NOMO-1 treated with dmso at 0.1 percent for 144 hours (cell line): ENCODE measurements around the gene MYH9.

Experiments used
- DNase-seq: peaks from one replicate; lab custom pipeline; 2025; ENCODE audit not compliant: unreplicated experiment; lab: John Stamatoyannopoulos, UW

The MYH9 gene

GRCh38 chr22:36351921-36352802, 35.6 kb downstream of the MYH9 start:
- no peak for DNase-seq

DNA sequence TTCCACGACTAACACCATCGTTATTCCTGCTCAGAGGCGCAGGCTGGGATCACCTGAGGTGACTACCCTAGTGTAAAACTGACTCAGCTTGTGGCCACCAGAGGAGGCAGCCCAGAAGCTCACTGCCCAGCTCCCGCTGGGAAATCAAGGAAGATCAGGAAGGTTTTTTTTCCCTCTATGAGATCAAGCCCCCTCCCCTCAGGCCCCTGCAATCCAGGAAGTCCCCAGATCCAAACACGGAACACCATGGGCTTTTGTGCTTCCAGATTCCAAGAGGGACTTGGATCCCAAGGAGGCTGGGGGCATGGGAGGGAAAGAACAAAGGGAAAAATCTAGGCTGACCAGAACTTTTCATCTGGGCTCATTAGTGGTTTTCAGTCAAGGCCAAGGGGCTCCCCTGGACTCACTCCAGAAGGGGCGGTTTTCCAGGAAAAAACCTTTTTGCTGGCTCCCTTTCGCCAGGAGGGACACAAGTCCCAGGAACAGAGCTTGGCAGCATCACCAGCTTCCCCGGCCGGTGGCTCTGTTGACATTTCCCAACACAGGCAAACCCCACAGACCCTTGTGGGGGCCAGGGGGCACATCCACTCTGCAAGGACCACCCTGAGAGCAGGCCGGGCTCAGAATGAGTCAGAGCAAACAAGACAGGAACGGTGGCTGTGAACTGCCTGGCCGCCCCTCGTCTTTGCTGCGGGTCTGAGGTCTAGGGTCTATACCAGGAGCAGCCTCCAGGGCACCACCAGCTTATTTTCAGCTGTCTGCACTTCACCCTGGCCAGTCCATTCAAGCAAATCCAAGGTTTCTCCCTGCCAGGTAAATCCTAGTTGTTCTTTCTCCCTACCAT, 36.8 kb downstream of the MYH9 start:
- DNase-seq: no peak

GRCh38 chr22:36349726-36350125, 38.0 kb downstream of the MYH9 start:
- DNase-seq: no peak

GRCh38 chr22:36348760-36349159, 39.0 kb downstream of the MYH9 start:
- no peak for DNase-seq

DNA sequence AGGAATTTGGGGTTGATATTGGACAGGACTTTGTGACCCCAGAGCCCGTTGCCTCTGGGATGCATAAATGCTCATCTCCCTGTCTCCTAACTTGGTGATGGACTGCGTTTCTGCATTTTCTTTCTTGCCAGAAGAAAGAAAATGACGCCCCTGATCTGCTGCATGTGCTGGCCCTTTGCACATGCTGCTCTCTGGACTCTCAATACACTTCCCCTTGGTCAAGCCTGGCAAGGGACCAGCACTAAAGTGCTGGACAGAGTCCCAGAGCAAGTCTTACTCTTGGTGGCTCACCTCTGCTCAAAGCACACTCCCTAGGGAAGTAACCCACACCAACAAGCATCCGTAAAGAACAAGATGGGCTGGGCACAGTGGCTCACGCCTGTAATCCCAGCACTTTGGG, 40.7 kb downstream of the MYH9 start:
- DNase-seq: no peak

DNA sequence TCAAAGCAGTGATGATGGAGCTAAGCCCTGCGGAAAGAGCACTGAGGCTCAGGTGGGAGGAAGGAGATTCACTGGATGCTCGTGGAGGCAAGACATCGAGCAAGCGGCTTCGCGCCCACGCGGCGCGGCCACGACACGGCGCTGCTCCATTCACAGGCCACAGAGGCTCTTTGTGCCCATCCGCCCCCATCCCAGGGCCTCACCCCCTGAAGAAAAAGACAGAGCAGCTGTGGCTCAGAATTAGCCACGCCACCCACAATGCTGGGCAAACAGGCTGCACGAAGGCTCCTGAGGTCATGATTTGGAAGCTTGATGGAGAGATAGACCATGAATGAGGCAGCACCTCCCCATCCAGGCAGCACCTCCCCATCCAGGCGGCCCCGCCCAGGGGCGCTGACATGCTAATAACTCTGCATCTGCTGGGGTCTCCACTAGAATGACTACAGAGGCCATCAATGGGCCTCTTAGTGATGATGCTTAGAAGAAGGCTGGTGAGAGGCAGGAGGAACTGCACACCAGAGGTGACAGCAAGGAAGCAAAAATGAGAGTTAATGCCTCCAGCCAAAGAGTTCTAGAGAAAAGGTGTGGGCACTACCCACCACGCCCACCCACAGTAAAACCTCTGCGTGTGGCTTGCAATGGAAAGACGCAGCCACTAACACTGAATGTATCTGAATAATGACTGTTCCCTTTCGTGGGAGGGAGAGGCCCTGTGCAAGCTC, 43.5 kb downstream of the MYH9 start:
- DNase-seq: no peak

DNA sequence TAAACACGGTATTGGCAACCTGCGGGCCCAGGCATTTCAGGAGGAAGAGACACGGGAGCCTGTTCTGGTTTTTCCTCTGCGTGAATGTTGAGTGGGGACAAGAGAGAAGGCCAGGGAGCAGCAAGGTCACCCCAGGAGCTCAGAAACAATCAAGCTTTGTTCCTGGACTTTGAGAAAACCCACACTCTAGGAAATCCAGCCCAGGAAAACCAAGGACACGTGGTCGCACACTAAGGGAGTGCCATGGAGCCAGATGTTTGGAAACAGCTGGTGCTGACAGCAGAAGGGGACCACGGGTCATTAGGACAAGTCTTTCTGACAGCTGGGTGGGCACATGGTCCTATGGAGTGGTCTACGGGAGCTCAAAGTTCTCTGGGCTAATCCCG, 44.1 kb downstream of the MYH9 start:
- no peak for DNase-seq

GRCh38 chr22:36343070-36343719, 44.6 kb downstream of the MYH9 start:
- DNase-seq: no peak

- no peak for DNase-seq
Measured at GRCh38 chr22:36341640-36342041, 46.1 kb downstream of the MYH9 start.

DNA sequence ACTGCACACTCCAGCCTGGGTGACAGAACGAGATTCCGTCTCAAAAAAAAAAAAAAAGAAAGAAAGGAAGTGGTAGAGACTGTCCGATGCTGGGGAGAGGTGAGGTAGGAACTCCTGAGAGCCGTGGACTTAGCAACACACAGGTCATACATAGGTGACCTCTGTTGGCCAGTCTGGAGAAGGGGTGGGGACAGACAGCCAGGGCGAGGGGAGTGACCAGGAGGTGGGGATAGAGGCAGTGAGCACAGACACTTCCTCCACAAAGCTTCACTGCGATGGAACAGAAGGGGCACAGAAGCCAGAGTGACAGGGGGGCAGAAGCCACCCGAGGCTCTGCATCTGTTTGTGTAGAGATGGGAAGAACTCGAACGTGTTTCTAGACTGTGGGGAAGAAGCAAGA, 47.1 kb downstream of the MYH9 start:
- no peak for DNase-seq

DNA sequence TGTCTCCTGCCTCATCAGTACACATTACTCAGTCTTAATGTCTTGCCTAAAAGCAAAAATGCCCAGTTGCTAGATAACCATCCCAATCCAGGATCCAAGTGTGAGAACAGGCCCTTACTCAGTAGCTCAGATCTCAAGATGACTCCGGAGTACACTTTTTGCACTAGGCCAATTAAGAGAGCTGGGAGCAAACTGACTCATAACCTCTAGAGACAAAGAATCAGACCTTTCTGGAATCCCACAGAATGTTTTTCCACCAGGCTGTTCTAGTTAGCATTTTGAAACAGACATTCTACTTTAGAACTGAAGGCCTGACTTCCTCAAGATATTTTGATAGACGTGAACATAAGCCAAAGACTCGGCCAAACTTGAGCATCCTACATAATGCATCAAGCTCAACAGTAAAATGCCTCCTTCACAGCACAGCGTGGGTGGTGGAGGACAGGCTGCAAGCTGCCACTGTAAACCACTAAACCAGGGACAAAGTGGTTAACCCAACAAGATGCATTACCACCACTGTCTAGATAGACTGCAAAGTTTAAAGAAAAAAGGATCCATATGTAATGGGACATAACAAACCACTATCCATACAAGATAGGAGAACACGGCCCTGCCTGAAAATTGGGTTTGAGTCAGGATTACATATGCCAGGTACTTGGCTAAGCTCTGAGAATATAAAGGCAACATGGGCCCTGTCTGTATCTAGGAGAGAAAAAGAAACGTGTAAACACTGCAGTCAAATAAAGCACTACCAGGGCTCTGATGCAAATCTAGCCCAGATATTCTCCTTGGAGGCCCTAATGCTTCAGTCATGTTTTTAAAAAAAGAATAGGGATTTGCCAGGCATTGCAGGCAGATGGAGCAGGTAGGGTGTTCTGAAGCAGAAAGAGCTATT, 48.3 kb downstream of the MYH9 start:
- no peak for DNase-seq

- peak; percentile 22 for DNase-seq
Measured at GRCh38 chr22:36337365-36338130, 50.2 kb downstream of the MYH9 start.

- DNase-seq: no peak
Measured at GRCh38 chr22:36336246-36337182, 51.3 kb downstream of the MYH9 start.

DNA sequence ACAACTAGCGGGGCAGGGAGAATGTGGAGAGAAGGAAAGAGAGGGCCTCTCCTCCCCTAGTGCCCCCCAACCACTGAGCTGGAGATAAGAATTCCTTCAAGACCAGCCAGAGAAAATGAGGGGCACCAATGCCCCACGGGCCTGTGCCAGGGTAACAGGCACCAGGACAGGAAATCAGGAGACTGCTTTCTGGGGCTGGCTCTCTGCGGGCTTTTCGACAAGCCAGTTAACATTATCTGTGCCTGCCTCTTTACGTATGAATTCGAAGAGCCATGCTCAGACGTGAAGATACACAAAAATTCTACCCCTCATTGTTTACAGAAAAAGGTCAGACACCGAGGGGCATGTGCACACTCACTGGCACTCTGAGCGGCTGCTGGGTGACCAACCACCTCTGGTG, 52.1 kb downstream of the MYH9 start:
- DNase-seq: no peak

GRCh38 chr22:36334821-36335603, 52.8 kb downstream of the MYH9 start:
- DNase-seq: no peak

GRCh38 chr22:36334081-36334820, 53.5 kb downstream of the MYH9 start:
- DNase-seq: no peak

- no peak for DNase-seq
Measured at GRCh38 chr22:36333644-36334043, 54.1 kb downstream of the MYH9 start.
